ENCODE data around the gene CTNNBIP1.

- TF ChIP-seq TRIM28 (IDR thresholded peaks at IDR 0.05; ENCODE audit: borderline replicate concordance, low read length) (no peak), CTCF (tag by site-specific recombination; IDR thresholded peaks at IDR 0.05) (no peak), AEBP2 (tag by site-specific recombination; IDR thresholded peaks at IDR 0.05; ENCODE audit: borderline replicate concordance) (no peak), BCL11B (tag by site-specific recombination; IDR thresholded peaks at IDR 0.05; ENCODE audit: low read depth) (no peak), ZBTB7A (tag by site-specific recombination; IDR thresholded peaks at IDR 0.05; ENCODE audit: low read depth) (no peak), MEIS1 (CRISPR knock-in tag; IDR thresholded peaks at IDR 0.05; ENCODE audit: borderline replicate concordance) (no peak), ZNF157 (tag by site-specific recombination; IDR thresholded peaks at IDR 0.05) (no peak), ZNF274 (IDR thresholded peaks at IDR 0.05; ENCODE audit: low read length) (no peak), ZNF274 (tag by site-specific recombination; IDR thresholded peaks at IDR 0.05; ENCODE audit: borderline replicate concordance) (no peak), ZBTB11 (tag by site-specific recombination; conservative IDR thresholded peaks at IDR 0.05; ENCODE audit: low read depth) (no peak), FEZF1 (tag by site-specific recombination; IDR thresholded peaks at IDR 0.05) (no peak), ZNF776 (tag by site-specific recombination; IDR thresholded peaks at IDR 0.05; ENCODE audit: borderline replicate concordance) (no peak)
Measured at GRCh38 chr1:9848022-9848421, 62.0 kb downstream of the CTNNBIP1 start.

Measured in HEK293 (cell line).